ENCODE data around the gene RPS6KA3. TPM values are rescaled to one million over a fixed set of nuclear protein-coding genes. Genes with fewer than 3 reads are reported as not detected.

The RPS6KA3 gene
- total RNA-seq, 4 donors from 2014 or later = 35.9 to 53.6 (median 42.8) TPM

DNA sequence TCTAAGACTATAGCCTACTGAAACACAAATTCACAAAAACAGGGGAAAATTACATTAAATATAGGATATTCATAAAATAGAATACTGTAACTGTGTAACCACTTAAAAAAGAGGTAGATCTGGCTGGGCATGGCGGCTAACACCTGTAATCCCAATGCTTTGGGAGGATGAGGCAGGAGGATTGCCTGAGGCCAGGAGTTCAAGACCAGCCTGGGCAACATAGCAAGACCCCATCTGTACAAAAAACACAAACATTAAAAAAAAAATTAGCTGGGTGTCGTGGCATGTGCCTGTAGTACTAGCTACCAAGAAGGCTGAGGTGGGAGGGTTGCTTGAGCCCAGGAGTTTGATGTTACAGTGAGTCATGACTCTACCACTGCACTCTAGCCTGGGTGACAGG is 33.4 kb downstream of the RPS6KA3 start:
- TF ChIP-seq, protein P1, sequence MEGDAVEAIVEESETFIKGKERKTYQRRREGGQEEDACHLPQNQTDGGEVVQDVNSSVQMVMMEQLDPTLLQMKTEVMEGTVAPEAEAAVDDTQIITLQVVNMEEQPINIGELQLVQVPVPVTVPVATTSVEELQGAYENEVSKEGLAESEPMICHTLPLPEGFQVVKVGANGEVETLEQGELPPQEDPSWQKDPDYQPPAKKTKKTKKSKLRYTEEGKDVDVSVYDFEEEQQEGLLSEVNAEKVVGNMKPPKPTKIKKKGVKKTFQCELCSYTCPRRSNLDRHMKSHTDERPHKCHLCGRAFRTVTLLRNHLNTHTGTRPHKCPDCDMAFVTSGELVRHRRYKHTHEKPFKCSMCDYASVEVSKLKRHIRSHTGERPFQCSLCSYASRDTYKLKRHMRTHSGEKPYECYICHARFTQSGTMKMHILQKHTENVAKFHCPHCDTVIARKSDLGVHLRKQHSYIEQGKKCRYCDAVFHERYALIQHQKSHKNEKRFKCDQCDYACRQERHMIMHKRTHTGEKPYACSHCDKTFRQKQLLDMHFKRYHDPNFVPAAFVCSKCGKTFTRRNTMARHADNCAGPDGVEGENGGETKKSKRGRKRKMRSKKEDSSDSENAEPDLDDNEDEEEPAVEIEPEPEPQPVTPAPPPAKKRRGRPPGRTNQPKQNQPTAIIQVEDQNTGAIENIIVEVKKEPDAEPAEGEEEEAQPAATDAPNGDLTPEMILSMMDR (IDR thresholded peaks at IDR 0.05; ENCODE audit: low read depth) = no peak

DNA sequence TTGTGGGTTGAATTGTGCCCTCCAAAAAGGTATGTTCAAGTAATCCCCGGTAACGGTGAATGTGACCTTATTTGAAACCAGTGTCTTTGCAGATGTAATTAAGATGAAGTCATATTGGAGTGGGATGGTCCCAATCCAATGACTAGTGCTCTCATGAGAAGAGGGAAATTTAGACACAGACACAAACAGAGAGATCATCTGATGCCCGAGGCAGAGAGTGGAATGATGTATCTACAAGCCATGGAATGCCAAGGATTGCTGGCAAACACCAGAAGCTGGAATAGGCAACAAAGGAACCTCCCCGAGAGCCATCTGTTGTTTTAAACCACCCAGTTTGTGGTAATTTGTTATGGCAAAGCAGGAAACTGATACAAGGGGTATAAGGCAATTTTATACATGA is 35.1 kb downstream of the RPS6KA3 start:
- TF ChIP-seq, protein P1 (IDR thresholded peaks at IDR 0.05; ENCODE audit: low read depth) = no peak

DNA sequence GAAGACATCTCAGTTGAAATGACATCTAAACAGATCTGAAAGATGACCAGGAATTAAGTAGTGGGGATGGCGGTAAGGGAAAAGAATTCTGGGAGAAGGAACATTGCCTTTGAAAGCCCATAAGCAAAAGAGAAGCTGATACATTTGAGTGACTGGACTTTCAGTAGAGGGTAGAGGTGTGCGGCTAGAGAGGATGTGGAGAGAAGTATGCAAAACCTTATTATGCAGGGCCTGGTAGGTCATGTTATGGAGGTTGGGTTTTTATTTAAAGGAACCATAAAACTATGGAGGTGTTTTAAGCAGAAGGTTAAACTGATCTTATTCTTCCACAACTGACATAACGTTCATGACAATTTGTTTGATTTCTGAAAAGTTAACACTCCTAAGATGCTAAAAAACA is 36.3 kb downstream of the RPS6KA3 start:
- TF ChIP-seq, protein P1 (IDR thresholded peaks at IDR 0.05; ENCODE audit: low read depth) = no peak

DNA sequence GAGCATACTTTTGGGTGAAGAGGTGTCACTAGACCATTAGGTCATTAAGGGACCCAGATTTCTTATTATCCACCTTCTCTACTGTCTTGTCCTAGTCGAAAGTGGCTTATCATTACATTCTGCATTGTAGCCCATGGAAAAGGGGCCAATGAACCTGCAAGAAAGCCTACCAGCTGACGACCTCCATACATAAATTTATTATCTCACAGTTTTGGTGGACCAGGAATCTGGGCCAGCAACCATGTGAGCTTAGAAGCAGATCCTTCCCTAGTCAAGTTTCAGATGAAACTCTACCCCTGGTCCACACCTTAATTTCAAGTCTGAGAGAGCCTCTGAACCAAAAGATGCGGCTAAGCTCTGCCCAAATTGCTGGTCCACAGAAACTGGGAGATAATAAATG is 37.6 kb downstream of the RPS6KA3 start:
- TF ChIP-seq, protein P1 (IDR thresholded peaks at IDR 0.05; ENCODE audit: low read depth) = no peak

DNA sequence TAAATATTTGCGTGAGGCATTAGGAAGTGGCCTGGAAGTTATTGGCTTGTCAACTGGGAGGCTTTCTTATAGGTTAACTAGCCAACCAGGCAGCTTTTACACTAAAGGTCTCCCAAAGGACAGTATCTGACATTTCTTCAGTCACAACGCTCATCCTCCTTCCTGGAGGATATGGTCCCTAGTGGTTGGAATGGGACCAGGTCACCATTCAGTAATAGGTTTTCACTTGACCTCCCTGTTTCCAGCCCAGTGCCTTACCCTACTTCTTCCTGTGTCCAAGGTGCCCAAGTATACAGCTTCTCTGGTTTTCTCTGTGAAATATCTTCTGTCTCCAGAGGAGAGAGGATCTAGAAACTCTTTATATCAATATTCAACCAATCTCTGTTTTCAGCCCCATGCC is 38.5 kb downstream of the RPS6KA3 start:
- TF ChIP-seq, protein P1 (IDR thresholded peaks at IDR 0.05; ENCODE audit: low read depth) = no peak

DNA sequence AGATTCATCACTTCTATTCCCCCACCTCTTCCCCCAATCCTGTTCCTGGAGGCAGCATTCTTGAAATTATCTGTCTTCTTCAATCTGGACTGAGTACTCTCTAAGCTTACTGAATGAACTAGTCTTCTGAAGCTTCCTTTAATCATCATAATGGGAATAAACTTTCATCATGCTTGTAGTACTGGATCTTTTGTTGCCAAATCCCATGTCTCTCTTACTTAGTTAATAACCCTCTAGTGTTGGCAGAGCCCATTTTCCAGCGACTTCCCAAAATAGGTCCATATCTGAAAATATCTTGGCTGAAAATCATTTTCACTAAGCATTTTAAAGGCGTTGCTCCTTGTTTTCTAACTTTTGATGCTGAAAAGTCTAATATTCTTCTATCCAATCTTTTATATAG is 39.6 kb downstream of the RPS6KA3 start:
- TF ChIP-seq, protein P1 (IDR thresholded peaks at IDR 0.05; ENCODE audit: low read depth) = no peak

DNA sequence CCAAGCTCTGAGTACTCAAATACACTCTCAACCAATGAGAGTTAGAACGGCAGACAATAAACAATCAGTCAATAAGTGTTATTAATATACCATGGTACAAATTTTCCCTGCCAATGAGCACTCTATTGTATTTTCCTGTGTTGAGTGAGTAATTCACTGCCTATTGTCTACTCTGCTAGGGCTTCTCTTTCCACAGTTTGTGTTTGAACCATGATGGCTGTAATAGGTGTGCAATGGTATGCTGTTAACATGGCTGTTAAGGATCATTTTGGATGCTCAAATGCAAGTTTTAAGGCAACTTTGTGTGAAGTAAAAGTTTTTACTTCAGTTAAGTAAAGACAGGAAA is 41.2 kb downstream of the RPS6KA3 start:
- TF ChIP-seq, protein P1 (IDR thresholded peaks at IDR 0.05; ENCODE audit: low read depth) = no peak

All from subcutaneous adipose tissue (tissue), 4 donors.